Parathyroid adenoma (tissue), 2 donors: ENCODE measurements around the gene RMRP.
A peak's percentile ranks its signal among the peaks of the same experiment; 100 is the strongest.

Experiments used
- H2AFZ ChIP-seq: fragments of 300-600 bp; sonication (generic); one replicate; pipeline ENCODE4 v1.7.0; 2017; ENCODE audit warnings: antibody characterized with exemption, mild to moderate bottlenecking
- H3K27ac ChIP-seq: fragments of 300-600 bp; sonication (generic); one replicate; pipeline ENCODE4 v1.7.0; 2017
- H3K27me3 ChIP-seq: fragments of 300-600 bp; sonication (generic); one replicate; pipeline ENCODE4 v1.7.0; 2017; ENCODE audit warnings: low read length; ENCODE audit not compliant: control insufficient read depth, insufficient read depth
- H3K36me3 ChIP-seq: fragments of 300-600 bp; sonication (generic); one replicate; pipeline ENCODE4 v1.7.0; 2017; ENCODE audit warnings: low read length; ENCODE audit not compliant: control insufficient read depth, insufficient read depth
- H3K4me1 ChIP-seq: fragments of 300-600 bp; sonication (generic); one replicate; pipeline ENCODE4 v1.7.0; 2017; ENCODE audit warnings: control low read depth
- H3K4me2 ChIP-seq: fragments of 300-600 bp; sonication (generic); one replicate; pipeline ENCODE4 v1.7.0; 2017; ENCODE audit warnings: low read length
- H3K4me3 ChIP-seq: fragments of 300-600 bp; sonication (generic); one replicate; pipeline ENCODE4 v1.7.0; 2017; ENCODE audit warnings: low read depth, low read length
- H3K79me2 ChIP-seq: fragments of 300-600 bp; sonication (generic); one replicate; pipeline ENCODE4 v1.7.0; 2017; ENCODE audit warnings: control low read depth
- H3K9ac ChIP-seq: fragments of 300-600 bp; sonication (generic); one replicate; pipeline ENCODE4 v1.7.0; 2017; ENCODE audit warnings: mild to moderate bottlenecking
- H3K9me3 ChIP-seq: fragments of 300-600 bp; sonication (generic); one replicate; pipeline ENCODE4 v1.7.0; 2017; ENCODE audit warnings: low read length; ENCODE audit not compliant: control insufficient read depth
- CTCF ChIP-seq: fragments of 300-600 bp; sonication (generic); IDR thresholded peaks from one replicate; pipeline ENCODE4 v1.7.0; 2017; ENCODE audit warnings: antibody characterized with exemption, mild to moderate bottlenecking
- donor health status: primary hyperparathyroidism.

RMRP gene

GRCh38 chr9:35619800-35620158 lies 38.0 kb downstream of the RMRP start:
- Histone ChIP-seq H3K4me2 (no peak overlapping the region), H3K36me3 (no peaks in the 10 kb centered on the region), H3K9me3 (no peaks in the 10 kb centered on the region), H3K4me3 (no peak overlapping the region), H3K9ac (no peak overlapping the region), H3K79me2 (no peaks in the 10 kb centered on the region), H2AFZ (no peak overlapping the region), H3K27me3 (no peaks in the 10 kb centered on the region), H3K27ac (no peak overlapping the region), H3K4me1 (no peaks in the 10 kb centered on the region)
- TF ChIP-seq CTCF: no peak

- Histone ChIP-seq H3K4me3 (no peak overlapping the region), H3K36me3 (no peaks in the 10 kb centered on the region), H3K79me2 (no peaks in the 10 kb centered on the region), H3K27me3 (no peaks in the 10 kb centered on the region), H2AFZ (no peak overlapping the region), H3K27ac (no peak overlapping the region), H3K9ac (no peak overlapping the region), H3K4me2 (no peak overlapping the region), H3K4me1 (no peaks in the 10 kb centered on the region), H3K9me3 (no peaks in the 10 kb centered on the region)
- TF ChIP-seq CTCF: no peak
Measured at GRCh38 chr9:35618854-35619799, 38.7 kb downstream of the RMRP start.

GRCh38 chr9:35618325-35618727 lies 39.5 kb downstream of the RMRP start, which contains the start of gene CD72:
TSS of gene CD72 (minus strand) at chr9:35618413. CDS start at chr9:35618303, 110 bp downstream.
- no peak within 1 kb of the TSS for H3K27ac ChIP-seq
- no peak for TF ChIP-seq CTCF
- H3K9ac ChIP-seq: no peak within 1 kb of the TSS

GRCh38 chr9:35617548-35617947 lies 40.3 kb downstream of the RMRP start:
- H3K4me2 ChIP-seq: no peak overlapping the region
- no peak overlapping the region for H3K4me3 ChIP-seq
- H3K9ac ChIP-seq: no peak overlapping the region

More at GRCh38 chr9:35618325-35618727, 39.5 kb downstream of the RMRP start, which contains the start of gene CD72:
- Histone ChIP-seq H3K36me3 (no peaks in the 10 kb centered on the region), H3K79me2 (no peaks in the 10 kb centered on the region), H3K4me1 (no peaks in the 10 kb centered on the region), H3K27me3 (no peaks in the 10 kb centered on the region), H2AFZ (peak within 1 kb of the TSS; percentile 78), H3K4me2 (peak within 1 kb of the TSS; percentile 50), H3K9me3 (no peaks in the 10 kb centered on the region), H3K4me3 (peak within 1 kb of the TSS; percentile 25)

More at GRCh38 chr9:35617548-35617947, 40.3 kb downstream of the RMRP start:
- Histone ChIP-seq H3K79me2 (no peaks in the 10 kb centered on the region), H3K27ac (no peak overlapping the region), H2AFZ (peak overlapping the region; percentile 78), H3K9me3 (no peaks in the 10 kb centered on the region), H3K36me3 (no peaks in the 10 kb centered on the region), H3K27me3 (no peaks in the 10 kb centered on the region), H3K4me1 (no peaks in the 10 kb centered on the region)
- no peak for TF ChIP-seq CTCF
